Testis (tissue), 2 donors: ENCODE measurements around the gene WRNIP1.

Experiments used
- POLR2A ChIP-seq: fragments of 450-650 bp; IDR thresholded peaks from one replicate; pipeline ENCODE4 v1.6.1; 2017; ENCODE audit warnings: antibody characterized with exemption, mild to moderate bottlenecking, moderate library complexity
- TF ChIP-seq, protein P1 (sequence below), 3 experiments: fragments of 450-650 bp in 2 of 3; fragments of 200-600 bp in 1 of 3; sonication (generic) in 1 of 3; IDR thresholded peaks; one replicate each; pipeline ENCODE4 v1.5.1; 2016 to 2019; ENCODE audit warnings: antibody characterized with exemption in 3 of 3, mild to moderate bottlenecking in 2 of 3, moderate library complexity in 1 of 3

DNA sequence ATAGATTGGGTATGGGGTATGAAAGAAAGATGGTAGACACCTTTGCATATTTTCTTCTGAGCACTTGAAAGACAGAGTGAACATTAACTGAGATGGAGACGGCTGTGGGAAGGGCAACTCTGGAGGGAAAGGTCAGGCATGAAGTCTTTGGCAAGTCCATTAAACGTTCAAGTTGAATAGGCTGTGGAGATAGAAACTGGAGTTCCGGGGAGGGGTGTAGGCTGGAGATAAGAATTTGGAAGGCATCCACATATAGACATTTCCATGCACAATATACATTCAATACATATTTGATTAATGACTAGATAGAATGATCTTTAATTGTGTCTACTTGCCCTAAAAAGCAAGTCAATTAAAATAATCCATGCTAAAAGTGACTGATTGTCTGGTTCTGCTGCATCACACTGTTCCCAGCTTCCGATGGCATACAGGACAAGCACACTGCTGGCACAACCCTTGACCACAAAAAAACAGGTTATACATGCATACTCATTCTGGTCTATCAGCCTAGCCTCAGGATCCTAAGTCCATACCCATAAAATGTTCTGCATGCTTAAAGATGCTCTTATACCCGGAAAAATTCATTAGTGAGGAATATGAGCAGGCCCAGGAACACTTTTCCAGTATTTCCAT, 12.6 kb upstream of the WRNIP1 start:
- TF ChIP-seq POLR2A: no peak
- TF ChIP-seq, protein P1, sequence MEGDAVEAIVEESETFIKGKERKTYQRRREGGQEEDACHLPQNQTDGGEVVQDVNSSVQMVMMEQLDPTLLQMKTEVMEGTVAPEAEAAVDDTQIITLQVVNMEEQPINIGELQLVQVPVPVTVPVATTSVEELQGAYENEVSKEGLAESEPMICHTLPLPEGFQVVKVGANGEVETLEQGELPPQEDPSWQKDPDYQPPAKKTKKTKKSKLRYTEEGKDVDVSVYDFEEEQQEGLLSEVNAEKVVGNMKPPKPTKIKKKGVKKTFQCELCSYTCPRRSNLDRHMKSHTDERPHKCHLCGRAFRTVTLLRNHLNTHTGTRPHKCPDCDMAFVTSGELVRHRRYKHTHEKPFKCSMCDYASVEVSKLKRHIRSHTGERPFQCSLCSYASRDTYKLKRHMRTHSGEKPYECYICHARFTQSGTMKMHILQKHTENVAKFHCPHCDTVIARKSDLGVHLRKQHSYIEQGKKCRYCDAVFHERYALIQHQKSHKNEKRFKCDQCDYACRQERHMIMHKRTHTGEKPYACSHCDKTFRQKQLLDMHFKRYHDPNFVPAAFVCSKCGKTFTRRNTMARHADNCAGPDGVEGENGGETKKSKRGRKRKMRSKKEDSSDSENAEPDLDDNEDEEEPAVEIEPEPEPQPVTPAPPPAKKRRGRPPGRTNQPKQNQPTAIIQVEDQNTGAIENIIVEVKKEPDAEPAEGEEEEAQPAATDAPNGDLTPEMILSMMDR (IDR thresholded peaks at IDR 0.05): no peak
